ENCODE results near the gene PIGA. TPM values are rescaled to one million over a fixed set of nuclear protein-coding genes. Genes with fewer than 3 reads are reported as not detected.

The PIGA gene
- total RNA-seq, 6 donors from 2014 or later, result 6.2 to 82.0 (median 22.2) TPM

DNA sequence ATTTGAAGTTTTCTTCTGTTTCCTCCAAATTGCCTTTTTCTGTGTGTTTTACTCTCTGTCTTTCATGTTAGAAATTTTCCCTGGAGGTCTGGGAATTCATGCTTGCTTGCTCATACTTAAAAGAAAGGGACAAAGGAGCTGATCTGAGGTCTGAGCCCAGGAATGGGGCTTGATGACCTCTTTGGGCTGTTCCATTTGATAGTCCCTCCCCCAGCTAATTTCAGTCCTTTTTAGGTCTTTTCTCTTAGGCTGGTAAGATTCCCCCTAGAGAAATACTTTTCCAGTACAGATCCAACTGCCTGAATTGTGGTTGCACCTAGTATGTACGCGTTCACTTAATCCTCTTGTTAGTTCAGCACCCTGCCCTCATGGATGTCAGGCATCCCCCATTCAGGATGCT is 5.5 kb upstream of the PIGA start:
- Histone ChIP-seq H3K9me3 (no peaks in the 10 kb centered on the region), H3K27me3 (no peaks in the 10 kb centered on the region), H3K4me1 (no peaks in the 10 kb centered on the region), H3K4me3 (no peak overlapping the region), H3K36me3 (no peaks in the 10 kb centered on the region), H3K27ac (no peak overlapping the region)
- ATAC-seq (ENCODE audit: low FRiP score in 2 of 2), result no peak
- 84 to 89% methylated on average over 2 of the region's 2 CpGs for WGBS, 2 donors
- DNase-seq, result no peak
- no peak for TF ChIP-seq POLR2AphosphoS5 (IDR thresholded peaks at IDR 0.05)
- TF ChIP-seq POLR2A (IDR thresholded peaks at IDR 0.05), result no peak
- TF ChIP-seq, protein P1, sequence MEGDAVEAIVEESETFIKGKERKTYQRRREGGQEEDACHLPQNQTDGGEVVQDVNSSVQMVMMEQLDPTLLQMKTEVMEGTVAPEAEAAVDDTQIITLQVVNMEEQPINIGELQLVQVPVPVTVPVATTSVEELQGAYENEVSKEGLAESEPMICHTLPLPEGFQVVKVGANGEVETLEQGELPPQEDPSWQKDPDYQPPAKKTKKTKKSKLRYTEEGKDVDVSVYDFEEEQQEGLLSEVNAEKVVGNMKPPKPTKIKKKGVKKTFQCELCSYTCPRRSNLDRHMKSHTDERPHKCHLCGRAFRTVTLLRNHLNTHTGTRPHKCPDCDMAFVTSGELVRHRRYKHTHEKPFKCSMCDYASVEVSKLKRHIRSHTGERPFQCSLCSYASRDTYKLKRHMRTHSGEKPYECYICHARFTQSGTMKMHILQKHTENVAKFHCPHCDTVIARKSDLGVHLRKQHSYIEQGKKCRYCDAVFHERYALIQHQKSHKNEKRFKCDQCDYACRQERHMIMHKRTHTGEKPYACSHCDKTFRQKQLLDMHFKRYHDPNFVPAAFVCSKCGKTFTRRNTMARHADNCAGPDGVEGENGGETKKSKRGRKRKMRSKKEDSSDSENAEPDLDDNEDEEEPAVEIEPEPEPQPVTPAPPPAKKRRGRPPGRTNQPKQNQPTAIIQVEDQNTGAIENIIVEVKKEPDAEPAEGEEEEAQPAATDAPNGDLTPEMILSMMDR (IDR thresholded peaks at IDR 0.05), result no peak
- no peak for TF ChIP-seq EP300 (IDR thresholded peaks at IDR 0.05)

DNA sequence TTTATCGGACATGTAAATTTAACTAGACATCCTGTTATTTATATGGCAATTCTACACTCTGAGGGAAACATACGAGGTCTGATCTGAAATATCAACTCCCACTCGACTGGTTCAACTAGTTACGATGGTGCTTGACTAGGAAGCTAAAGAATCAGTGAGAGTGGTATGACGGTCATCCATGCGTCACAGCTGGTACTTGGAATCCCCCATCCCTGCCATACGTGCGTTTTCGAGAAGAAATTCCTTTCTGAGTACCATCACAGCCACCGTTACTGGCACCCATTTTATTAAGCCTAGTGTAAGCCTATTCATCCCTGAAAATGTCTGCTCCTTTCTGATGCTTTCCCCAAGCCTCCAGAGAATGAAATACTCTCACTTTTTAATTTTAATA is 695 bp upstream of the PIGA start:
- ATAC-seq (ENCODE audit: low FRiP score in 2 of 2) (peak; percentile 19 to 46), DNase-seq (peak in 1 of 2 donors; percentile 58)
- TF ChIP-seq EP300 (IDR thresholded peaks at IDR 0.05) (peak in 3 of 4 donors; percentile 24 to 83 (median 81)), POLR2A (IDR thresholded peaks at IDR 0.05) (no peak)
- Histone ChIP-seq H3K4me3 (peak overlapping the region in 3 of 4 donors; percentile 62 to 69 (median 69)), H3K4me1 (peaks cover 0 to 4% (median 0%) of the 10 kb centered on the region in 4 donors), H3K9me3 (no peaks in the 10 kb centered on the region), H3K27me3 (no peaks in the 10 kb centered on the region), H3K36me3 (peaks cover 0 to 9% (median 2%) of the 10 kb centered on the region in 4 donors), H3K27ac (peak overlapping the region; percentile 49 to 87 (median 66))
- 0 to 38% methylated on average over 10 of the region's 10 CpGs for WGBS, 2 donors

DNA sequence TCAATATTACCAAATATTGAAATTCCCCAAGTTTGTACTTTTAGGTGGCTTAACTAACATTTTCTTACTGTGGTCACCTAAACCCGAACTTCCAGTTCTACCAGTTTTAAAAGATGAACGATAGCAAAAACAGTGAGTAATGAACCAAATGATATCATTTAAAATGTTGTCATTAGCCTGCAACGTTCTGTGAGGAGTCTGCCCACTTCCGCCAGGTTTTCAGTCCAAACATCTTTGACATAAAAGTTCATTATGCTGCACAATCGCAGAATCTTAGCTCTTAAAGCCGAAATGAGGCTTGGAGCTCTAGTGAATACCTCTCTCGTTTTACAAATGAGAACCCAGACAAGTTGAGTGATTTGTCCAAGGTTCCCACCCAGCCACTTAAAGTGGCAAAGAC is 762 bp downstream of the PIGA start:
- 12 to 44% methylated on average over 6 to 7 of the region's 7 CpGs for WGBS, 2 donors
- H3K4me3 ChIP-seq, result peak overlapping the region; percentile 19 to 69 (median 66)
- no peaks in the 10 kb centered on the region for H3K9me3 ChIP-seq
- peaks cover 0 to 4% (median 0%) of the 10 kb centered on the region in 4 donors for H3K4me1 ChIP-seq
- H3K36me3 ChIP-seq, result peaks cover 0 to 13% (median 2%) of the 10 kb centered on the region in 4 donors
- TF ChIP-seq EP300 (IDR thresholded peaks at IDR 0.05) (no peak), POLR2A (IDR thresholded peaks at IDR 0.05) (no peak), POLR2AphosphoS5 (IDR thresholded peaks at IDR 0.05) (no peak)
- TF ChIP-seq, protein P1 (IDR thresholded peaks at IDR 0.05), result no peak
- H3K27ac ChIP-seq, result peak overlapping the region; percentile 68 to 96 (median 88)
- H3K27me3 ChIP-seq, result no peaks in the 10 kb centered on the region
- DNase-seq (no peak), ATAC-seq (ENCODE audit: low FRiP score in 2 of 2) (peak in 1 of 2 donors; percentile 9)

DNA sequence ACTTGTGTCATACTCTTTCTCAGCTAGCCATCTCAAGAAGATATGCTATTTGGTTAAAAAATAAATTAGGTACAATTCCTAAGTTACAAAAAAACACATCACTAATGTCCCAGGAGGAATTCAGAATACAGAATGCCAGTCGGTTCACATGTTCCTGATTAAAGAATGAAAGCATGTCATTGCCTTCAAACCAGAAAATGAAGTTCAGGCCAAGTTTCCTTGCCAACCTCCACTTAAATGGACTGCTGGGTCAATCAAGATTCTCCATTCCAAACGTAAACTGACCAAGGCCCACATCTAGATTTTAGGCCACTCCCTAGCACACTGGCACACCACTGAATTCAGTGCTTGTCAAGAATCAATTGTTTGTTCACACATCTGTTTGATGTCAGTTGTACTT is 6.5 kb downstream of the PIGA start:
- H3K36me3 ChIP-seq, result peaks cover 0 to 22% (median 2%) of the 10 kb centered on the region in 4 donors
- DNase-seq (no peak), ATAC-seq (ENCODE audit: low FRiP score in 2 of 2) (no peak)
- peaks cover 0 to 3% (median 0%) of the 10 kb centered on the region in 4 donors for H3K4me1 ChIP-seq
- H3K27ac ChIP-seq, result no peak overlapping the region
- TF ChIP-seq, protein P1 (IDR thresholded peaks at IDR 0.05), result no peak
- no peak for TF ChIP-seq POLR2A (IDR thresholded peaks at IDR 0.05)
- TF ChIP-seq EP300 (IDR thresholded peaks at IDR 0.05), result no peak
- no peak for TF ChIP-seq POLR2AphosphoS5 (IDR thresholded peaks at IDR 0.05)
- H3K4me3 ChIP-seq, result no peak overlapping the region
- H3K9me3 ChIP-seq, result no peaks in the 10 kb centered on the region
- H3K27me3 ChIP-seq, result no peaks in the 10 kb centered on the region
- 34 to 50% methylated on average over 2 of the region's 2 CpGs for WGBS, 2 donors

DNA sequence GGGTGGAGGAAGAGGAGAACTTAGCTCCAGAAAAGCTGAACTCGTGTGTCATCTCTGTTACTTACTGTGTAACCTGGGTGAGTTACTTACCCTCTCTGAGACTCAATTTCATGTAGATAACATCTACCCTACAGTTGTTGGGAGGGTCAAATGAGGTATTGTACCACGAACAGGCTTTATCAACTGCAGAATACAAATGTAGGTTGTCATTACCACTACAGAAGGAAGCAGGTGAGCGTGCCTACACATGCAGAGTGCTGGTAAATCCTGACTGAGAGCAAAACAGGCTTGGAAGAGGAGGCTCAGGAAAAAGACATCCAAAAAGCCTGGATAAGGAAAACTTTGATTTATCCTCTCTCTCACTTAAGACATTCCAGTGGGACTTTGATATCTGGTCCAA is 7.2 kb downstream of the PIGA start:
- Histone ChIP-seq H3K4me3 (no peak overlapping the region), H3K27ac (no peak overlapping the region), H3K36me3 (peaks cover 0 to 24% (median 2%) of the 10 kb centered on the region in 4 donors), H3K27me3 (no peaks in the 10 kb centered on the region), H3K4me1 (peaks cover 0 to 3% (median 0%) of the 10 kb centered on the region in 4 donors), H3K9me3 (no peaks in the 10 kb centered on the region)
- whole genome bisulfite sequencing, 2 donors, result 67 to 91% methylated on average over 3 of the region's 3 CpGs
- no peak for DNase-seq
- TF ChIP-seq POLR2A (IDR thresholded peaks at IDR 0.05) (no peak), EP300 (IDR thresholded peaks at IDR 0.05) (no peak), POLR2AphosphoS5 (IDR thresholded peaks at IDR 0.05) (no peak)
- TF ChIP-seq, protein P1 (IDR thresholded peaks at IDR 0.05), result no peak
- ATAC-seq (ENCODE audit: low FRiP score in 2 of 2), result no peak
